AG04450 (cell line): ENCODE measurements around the gene NFKB2. TPM values are rescaled to one million over a fixed set of nuclear protein-coding genes. Genes with fewer than 3 reads are reported as not detected.

Source experiments
- CTCF ChIA-PET: fragments of 300-600, 350-600 bp; formaldehyde crosslinking; extraction: SDS; loops from one replicate; lab custom pipeline; 2022; ENCODE audit warnings: antibody characterized with exemption, inconsistent platforms; lab: Charles Lee
- POLR2A ChIA-PET: fragments of 350-600 bp; formaldehyde crosslinking; extraction: SDS; loops from one replicate; lab custom pipeline; 2021; ENCODE audit warnings: antibody characterized with exemption, inconsistent platforms; lab: Yijun Ruan, JAX
- DNase-seq: peaks from one replicate; pipeline ENCODE4 v3.0.0-alpha.2; 2011; ENCODE audit warnings: low read depth, low spot score
- H3K27ac ChIP-seq: one replicate; pipeline ENCODE4 v1.5.1; 2012; ENCODE audit warnings: low read depth, low read length, control low read depth
- H3K27me3 ChIP-seq: one replicate; pipeline ENCODE4 v1.6.0; 2012; ENCODE audit warnings: low read length; ENCODE audit not compliant: control insufficient read depth, insufficient read depth
- H3K4me3 ChIP-seq: 2 replicates; pipeline ENCODE4 v1.5.1; 2011; ENCODE audit warnings: mild to moderate bottlenecking, low read depth, low read length, control low read depth
- H3K9me3 ChIP-seq: 2 replicates; pipeline ENCODE4 v1.5.1; 2012; ENCODE audit warnings: low read length; ENCODE audit not compliant: control insufficient read depth, insufficient read depth
- CTCF ChIP-seq: IDR thresholded peaks from 2 replicates; pipeline ENCODE4 v1.5.1; 2011; ENCODE audit warnings: low read depth, low read length, control low read depth, inconsistent platforms
- polyA plus RNA-seq: library from polyadenylated mRNA; depleted of rRNA; stranded (reverse); fragments of >200 nt; gene quantifications from 2 replicates; pipeline ENCODE4 v1.2.3, GENCODE V29; 2011

NFKB2 gene
- polyA plus RNA-seq, 1 experiment = 26.1 TPM

- H3K9me3 ChIP-seq = no peaks in the 10 kb centered on the region; the same call in 1 of the 2 replicates
- ChIA-PET POLR2A (no interaction called here), CTCF (interaction anchor here (1.4 to 2.3 kb wide), 2 partner anchors 10 to 17 kb away, joined by 6 to 8 read pairs; no protein-coding TSS in a partner anchor)
- no peak overlapping the region for H3K4me3 ChIP-seq
- DNase-seq = no peak
- TF ChIP-seq CTCF = no peak
- no peak overlapping the region for H3K27ac ChIP-seq
- H3K27me3 ChIP-seq = no peaks in the 10 kb centered on the region
Observed at GRCh38 chr10:102382871-102383270, 12.6 kb upstream of the NFKB2 start.

GRCh38 chr10:102384053-102384452, 11.5 kb upstream of the NFKB2 start:
- ChIA-PET POLR2A (interaction anchor here (0.6 kb wide), 1 partner anchor 215 kb away, joined by 3 read pairs; no protein-coding TSS in a partner anchor), CTCF (interaction anchor here (0.8 to 3.0 kb wide), 5 partner anchors 10 to 153 kb away, joined by 3 to 28 read pairs (median 8); no protein-coding TSS in a partner anchor)
- Histone ChIP-seq H3K27me3 (no peaks in the 10 kb centered on the region), H3K27ac (no peak overlapping the region), H3K4me3 (no peak overlapping the region), H3K9me3 (no peaks in the 10 kb centered on the region; the same call in 1 of the 2 replicates)
- peak; percentile 27; the same call in 1 of the 2 replicates for TF ChIP-seq CTCF
- DNase-seq = no peak

- H3K27me3 ChIP-seq = no peaks in the 10 kb centered on the region
- no peak for TF ChIP-seq CTCF
- H3K9me3 ChIP-seq = no peaks in the 10 kb centered on the region; the same call in 1 of the 2 replicates
- no peak overlapping the region for H3K4me3 ChIP-seq
- no peak overlapping the region for H3K27ac ChIP-seq
- ChIA-PET CTCF (interaction anchor here (0.5 to 3.0 kb wide), 12 partner anchors 9 to 215 kb away, joined by 3 to 28 read pairs (median 6); no protein-coding TSS in a partner anchor), POLR2A (interaction anchor here (1.7 kb wide), 1 partner anchor 11 kb away, joined by 4 read pairs; the partner anchor contains the start of gene NFKB2)
- no peak for DNase-seq
Observed at GRCh38 chr10:102384606-102385429, 10.7 kb upstream of the NFKB2 start.

- ChIA-PET CTCF (interaction anchor here (0.6 to 0.7 kb wide), 2 partner anchors 194 to 418 kb away, joined by 3 to 4 read pairs; no protein-coding TSS in a partner anchor), POLR2A (interaction anchor here (0.6 to 0.7 kb wide), 3 partner anchors 8 to 63 kb away, joined by 4 to 6 read pairs (median 4); partner anchors contain the start of gene CUEDC2)
- Histone ChIP-seq H3K4me3 (no peak overlapping the region), H3K9me3 (no peaks in the 10 kb centered on the region), H3K27me3 (peaks cover 3% of the 10 kb centered on the region), H3K27ac (no peak overlapping the region)
- TF ChIP-seq CTCF = no peak
- DNase-seq = no peak
Observed at GRCh38 chr10:102389894-102390293, 5.6 kb upstream of the NFKB2 start.
